ENCODE measurements around the gene TMEM150B.

The TMEM150B gene

DNA sequence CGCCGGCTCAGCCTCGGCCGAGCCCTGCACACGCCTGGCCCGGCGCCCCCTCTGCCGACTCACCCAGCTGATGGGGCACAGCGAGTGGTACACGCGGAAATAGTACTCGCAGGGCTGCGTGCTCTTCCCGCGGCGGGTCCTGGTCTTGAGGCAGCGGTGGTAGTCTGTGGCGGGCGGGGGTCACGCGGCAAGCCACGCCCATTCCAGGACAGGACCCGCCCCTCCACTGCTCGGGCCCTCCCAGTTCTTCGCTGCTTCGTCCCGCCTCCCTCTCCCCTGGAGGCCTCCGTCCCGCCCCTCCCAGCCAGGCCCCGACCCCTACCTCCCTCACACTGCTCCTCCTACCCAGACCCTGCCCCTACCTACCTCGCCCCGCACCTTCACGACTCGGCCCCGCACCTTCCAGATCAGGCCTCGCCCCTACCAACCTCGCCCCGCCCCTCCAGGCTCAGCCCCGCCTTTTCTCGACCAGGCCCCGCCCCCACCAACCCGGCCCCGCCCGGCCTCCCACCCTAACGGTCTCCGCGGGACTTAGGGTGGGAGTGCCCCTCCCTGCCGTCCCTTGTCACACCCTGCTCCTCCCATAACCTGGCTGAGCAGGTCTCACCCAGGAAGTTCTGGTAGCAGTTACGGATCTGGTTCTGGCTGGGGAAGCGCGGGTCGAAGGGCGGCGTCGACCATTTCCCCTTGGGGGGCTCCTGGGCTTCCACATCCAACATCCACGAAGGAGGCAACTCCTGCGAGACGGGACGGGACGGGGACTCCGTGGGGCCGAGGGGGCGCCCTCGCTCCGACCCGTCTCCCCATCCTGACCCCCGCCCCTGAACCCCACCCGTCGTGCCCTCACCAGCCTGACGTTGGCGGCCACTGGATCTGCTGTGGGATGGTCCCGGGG is 28.9 kb upstream of the TMEM150B start:
- H3K9ac ChIP-seq (ENCODE audit: low read depth, low read length, poor library complexity): peak overlapping the region; percentile 92
- DNase-seq (ENCODE audit: low spot score): no peak
- peak overlapping the region; percentile 90 for H2AFZ ChIP-seq (ENCODE audit: low read length)
- peaks cover 7 to 65% (median 56%) of the 10 kb centered on the region in 3 experiments for H3K27me3 ChIP-seq (ENCODE audit: control insufficient read depth in 3 of 3, insufficient read depth in 3 of 3, low read depth in 1 of 3, low read length in 3 of 3)
- H2BK12ac ChIP-seq (ENCODE audit: low read length): no peak overlapping the region
- H2AK5ac ChIP-seq (ENCODE audit: low read depth, low read length): peak overlapping the region; percentile 89
- H3K4ac ChIP-seq (ENCODE audit: low read length): no peak overlapping the region
- H3K4me2 ChIP-seq (ENCODE audit: insufficient read depth, low read length, poor library complexity, severe bottlenecking): peak overlapping the region; percentile 80
- peak overlapping the region; percentile 35 for H2BK5ac ChIP-seq (ENCODE audit: low read length)
- H4K91ac ChIP-seq (ENCODE audit: low read depth, low read length, poor library complexity): no peak overlapping the region
- no peak overlapping the region for H3K27ac ChIP-seq (replicated peaks; ENCODE audit: low read length)
- H2BK15ac ChIP-seq (ENCODE audit: low read length): peak overlapping the region; percentile 84
- peak overlapping the region; percentile 44 for H3K14ac ChIP-seq (ENCODE audit: low read length)
- H4K8ac ChIP-seq (ENCODE audit: low read depth, low read length): no peak overlapping the region
- H3K23ac ChIP-seq (ENCODE audit: low read depth, low read length, poor library complexity): peak overlapping the region; percentile 75
- peak overlapping the region; percentile 44 to 81 for H3K4me3 ChIP-seq (ENCODE audit: low read length in 2 of 2)
- H3K18ac ChIP-seq (ENCODE audit: low read length): peak overlapping the region; percentile 96
- H3K9me3 ChIP-seq (replicated peaks in 1 of 2; ENCODE audit: control insufficient read depth in 2 of 2, insufficient read depth in 1 of 2, low read depth in 1 of 2, low read length in 2 of 2): no peaks in the 10 kb centered on the region
- no peak overlapping the region for H2BK120ac ChIP-seq (ENCODE audit: low read depth, low read length)
- no peaks in the 10 kb centered on the region for H3K79me1 ChIP-seq (ENCODE audit: low read depth, low read length)
- no CpG with 5 or more reads among the region's 72 CpGs for WGBS, 2 donors (ENCODE audit: extremely low coverage in 2 of 2, insufficient read length in 2 of 2, insufficient replicate concordance in 1 of 2)
- peaks cover 7 to 12% of the 10 kb centered on the region in 2 donors for H3K4me1 ChIP-seq (ENCODE audit: control insufficient read depth in 2 of 2, insufficient read depth in 1 of 2, low read depth in 1 of 2, low read length in 2 of 2)
- no peaks in the 10 kb centered on the region for H3K36me3 ChIP-seq (replicated peaks in 1 of 2; ENCODE audit: control insufficient read depth in 2 of 2, insufficient read depth in 2 of 2, low read length in 2 of 2)

DNA sequence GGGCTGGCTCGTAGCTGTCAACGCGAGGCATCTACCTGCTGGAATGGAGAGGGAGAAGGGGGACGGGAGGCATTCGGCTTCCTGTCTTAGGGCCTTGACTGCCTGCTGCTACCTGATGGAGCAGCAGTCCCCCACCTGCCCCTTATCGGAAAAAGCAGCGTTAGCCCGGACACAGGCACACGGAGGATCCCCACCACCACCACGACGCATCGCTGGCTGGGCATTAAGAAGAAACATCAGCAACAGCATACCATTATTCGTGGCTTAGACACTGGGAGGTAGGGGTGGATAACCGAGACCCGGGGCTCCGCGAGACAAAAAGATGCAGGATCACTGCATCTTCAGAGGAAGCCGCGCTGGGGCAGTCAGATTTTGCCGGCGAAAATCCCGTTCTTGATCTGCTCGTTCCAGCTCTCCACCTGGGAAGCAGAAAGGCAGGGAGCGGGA is 28.2 kb upstream of the TMEM150B start:
- Histone ChIP-seq H3K23ac (ENCODE audit: low read depth, low read length, poor library complexity) (peak overlapping the region; percentile 75), H3K27me3 (ENCODE audit: control insufficient read depth in 3 of 3, insufficient read depth in 3 of 3, low read depth in 1 of 3, low read length in 3 of 3) (peaks cover 7 to 59% (median 56%) of the 10 kb centered on the region in 3 experiments), H2BK5ac (ENCODE audit: low read length) (no peak overlapping the region), H3K27ac (replicated peaks; ENCODE audit: low read length) (no peak overlapping the region), H2BK15ac (ENCODE audit: low read length) (peak overlapping the region; percentile 41), H2BK120ac (ENCODE audit: low read depth, low read length) (no peak overlapping the region), H4K8ac (ENCODE audit: low read depth, low read length) (no peak overlapping the region), H3K9me3 (replicated peaks in 1 of 2; ENCODE audit: control insufficient read depth in 2 of 2, insufficient read depth in 1 of 2, low read depth in 1 of 2, low read length in 2 of 2) (no peaks in the 10 kb centered on the region), H3K4ac (ENCODE audit: low read length) (no peak overlapping the region), H3K36me3 (replicated peaks in 1 of 2; ENCODE audit: control insufficient read depth in 2 of 2, insufficient read depth in 2 of 2, low read length in 2 of 2) (peaks cover 0 to 4% of the 10 kb centered on the region in 2 donors), H3K4me3 (ENCODE audit: low read length in 2 of 2) (peak overlapping the region; percentile 44 to 81), H4K91ac (ENCODE audit: low read depth, low read length, poor library complexity) (no peak overlapping the region), H3K14ac (ENCODE audit: low read length) (no peak overlapping the region), H2BK12ac (ENCODE audit: low read length) (no peak overlapping the region), H2AFZ (ENCODE audit: low read length) (peak overlapping the region; percentile 90), H3K4me2 (ENCODE audit: insufficient read depth, low read length, poor library complexity, severe bottlenecking) (peak overlapping the region; percentile 80), H3K9ac (ENCODE audit: low read depth, low read length, poor library complexity) (peak overlapping the region; percentile 92), H3K18ac (ENCODE audit: low read length) (peak overlapping the region; percentile 96), H2AK5ac (ENCODE audit: low read depth, low read length) (no peak overlapping the region), H3K79me1 (ENCODE audit: low read depth, low read length) (no peaks in the 10 kb centered on the region), H3K4me1 (ENCODE audit: control insufficient read depth in 2 of 2, insufficient read depth in 1 of 2, low read depth in 1 of 2, low read length in 2 of 2) (peaks cover 11 to 16% of the 10 kb centered on the region in 2 donors)
- no CpG with 5 or more reads among the region's 24 CpGs for WGBS, 2 donors (ENCODE audit: extremely low coverage in 2 of 2, insufficient read length in 2 of 2, insufficient replicate concordance in 1 of 2)
- no peak for DNase-seq (ENCODE audit: low spot score)

DNA sequence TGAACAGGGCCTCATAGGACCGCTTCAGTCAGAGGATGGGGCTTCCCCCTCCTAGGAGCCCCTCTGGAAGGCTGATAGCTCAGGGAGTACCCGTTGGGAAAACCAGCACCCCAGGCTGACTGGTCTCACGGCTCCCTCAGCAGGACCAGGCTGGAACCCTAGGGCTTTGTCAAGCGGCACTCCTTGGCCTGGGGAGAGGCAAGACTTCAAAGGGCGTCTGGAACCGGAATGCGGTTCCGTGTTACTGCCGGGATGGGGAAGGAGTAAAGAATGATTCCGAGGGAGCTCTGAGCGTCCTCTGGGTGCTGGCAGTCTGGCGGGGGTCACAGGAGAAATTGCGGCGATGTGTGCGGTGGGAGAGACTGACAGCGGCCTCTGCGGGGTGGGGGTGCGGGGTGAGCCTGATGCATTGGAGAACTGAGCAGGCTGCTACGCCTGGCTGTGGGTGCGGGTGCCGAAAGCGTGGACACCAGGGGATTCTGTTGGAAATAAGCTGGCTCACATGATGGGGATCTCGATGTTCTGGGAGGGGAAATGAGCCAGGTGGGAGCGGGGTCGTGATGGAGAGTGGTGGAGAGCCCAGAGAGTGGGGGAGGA is 27.5 kb upstream of the TMEM150B start:
- H3K4me2 ChIP-seq (ENCODE audit: insufficient read depth, low read length, poor library complexity, severe bottlenecking): no peak overlapping the region
- H2BK120ac ChIP-seq (ENCODE audit: low read depth, low read length): no peak overlapping the region
- no peaks in the 10 kb centered on the region for H3K79me1 ChIP-seq (ENCODE audit: low read depth, low read length)
- peaks cover 7 to 59% (median 56%) of the 10 kb centered on the region in 3 experiments for H3K27me3 ChIP-seq (ENCODE audit: control insufficient read depth in 3 of 3, insufficient read depth in 3 of 3, low read depth in 1 of 3, low read length in 3 of 3)
- DNase-seq (ENCODE audit: low spot score): no peak
- H4K8ac ChIP-seq (ENCODE audit: low read depth, low read length): no peak overlapping the region
- no peak overlapping the region for H3K4ac ChIP-seq (ENCODE audit: low read length)
- peaks cover 0 to 2% of the 10 kb centered on the region in 2 donors for H3K9me3 ChIP-seq (replicated peaks in 1 of 2; ENCODE audit: control insufficient read depth in 2 of 2, insufficient read depth in 1 of 2, low read depth in 1 of 2, low read length in 2 of 2)
- H3K23ac ChIP-seq (ENCODE audit: low read depth, low read length, poor library complexity): no peak overlapping the region
- peak overlapping the region; percentile 36 for H2AK5ac ChIP-seq (ENCODE audit: low read depth, low read length)
- H3K4me3 ChIP-seq (ENCODE audit: low read length in 2 of 2): no peak overlapping the region
- WGBS, 2 donors (ENCODE audit: extremely low coverage in 2 of 2, insufficient read length in 2 of 2, insufficient replicate concordance in 1 of 2): no CpG with 5 or more reads among the region's 25 CpGs
- H2BK15ac ChIP-seq (ENCODE audit: low read length): peak overlapping the region; percentile 17
- no peak overlapping the region for H3K9ac ChIP-seq (ENCODE audit: low read depth, low read length, poor library complexity)
- peaks cover 2 to 6% of the 10 kb centered on the region in 2 donors for H3K36me3 ChIP-seq (replicated peaks in 1 of 2; ENCODE audit: control insufficient read depth in 2 of 2, insufficient read depth in 2 of 2, low read length in 2 of 2)
- H2AFZ ChIP-seq (ENCODE audit: low read length): no peak overlapping the region
- no peak overlapping the region for H2BK12ac ChIP-seq (ENCODE audit: low read length)
- H3K27ac ChIP-seq (replicated peaks; ENCODE audit: low read length): no peak overlapping the region
- H4K91ac ChIP-seq (ENCODE audit: low read depth, low read length, poor library complexity): no peak overlapping the region
- peaks cover 18 to 24% of the 10 kb centered on the region in 2 donors for H3K4me1 ChIP-seq (ENCODE audit: control insufficient read depth in 2 of 2, insufficient read depth in 1 of 2, low read depth in 1 of 2, low read length in 2 of 2)
- no peak overlapping the region for H3K14ac ChIP-seq (ENCODE audit: low read length)
- H3K18ac ChIP-seq (ENCODE audit: low read length): no peak overlapping the region
- no peak overlapping the region for H2BK5ac ChIP-seq (ENCODE audit: low read length)

DNA sequence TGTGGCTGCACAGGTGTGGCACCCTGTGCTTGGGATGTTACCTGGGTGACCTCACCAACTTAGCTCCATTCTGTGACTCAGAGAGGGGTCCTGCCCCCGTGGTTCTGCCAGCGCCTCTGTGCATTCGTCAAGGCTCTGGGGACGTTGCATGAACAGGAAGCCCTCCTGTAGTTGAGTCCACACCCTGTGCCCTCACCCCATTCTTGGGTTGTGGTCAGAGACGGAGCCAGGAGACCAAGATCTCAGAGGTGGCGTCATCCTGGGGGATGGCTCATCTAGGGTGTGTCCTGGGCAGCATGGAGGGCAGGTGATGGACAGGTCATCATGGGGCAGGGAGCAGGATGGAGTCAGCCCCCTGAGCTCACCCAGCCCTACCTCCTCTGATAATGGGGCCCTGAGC is 26.9 kb upstream of the TMEM150B start:
- Histone ChIP-seq H3K36me3 (replicated peaks in 1 of 2; ENCODE audit: control insufficient read depth in 2 of 2, insufficient read depth in 2 of 2, low read length in 2 of 2) (peaks cover 3 to 12% of the 10 kb centered on the region in 2 donors), H3K18ac (ENCODE audit: low read length) (peak overlapping the region; percentile 67), H4K91ac (ENCODE audit: low read depth, low read length, poor library complexity) (no peak overlapping the region), H2BK120ac (ENCODE audit: low read depth, low read length) (no peak overlapping the region), H2BK12ac (ENCODE audit: low read length) (no peak overlapping the region), H3K27ac (replicated peaks; ENCODE audit: low read length) (no peak overlapping the region), H3K27me3 (ENCODE audit: control insufficient read depth in 3 of 3, insufficient read depth in 3 of 3, low read depth in 1 of 3, low read length in 3 of 3) (peaks cover 7 to 53% (median 52%) of the 10 kb centered on the region in 3 experiments), H2BK5ac (ENCODE audit: low read length) (no peak overlapping the region), H3K9me3 (replicated peaks in 1 of 2; ENCODE audit: control insufficient read depth in 2 of 2, insufficient read depth in 1 of 2, low read depth in 1 of 2, low read length in 2 of 2) (peaks cover 0 to 2% of the 10 kb centered on the region in 2 donors), H3K4me3 (ENCODE audit: low read length in 2 of 2) (no peak overlapping the region), H2AFZ (ENCODE audit: low read length) (no peak overlapping the region), H3K4me1 (ENCODE audit: control insufficient read depth in 2 of 2, insufficient read depth in 1 of 2, low read depth in 1 of 2, low read length in 2 of 2) (peaks cover 19 to 24% of the 10 kb centered on the region in 2 donors), H3K14ac (ENCODE audit: low read length) (no peak overlapping the region), H3K23ac (ENCODE audit: low read depth, low read length, poor library complexity) (peak overlapping the region; percentile 50), H2BK15ac (ENCODE audit: low read length) (no peak overlapping the region), H3K4me2 (ENCODE audit: insufficient read depth, low read length, poor library complexity, severe bottlenecking) (no peak overlapping the region), H3K9ac (ENCODE audit: low read depth, low read length, poor library complexity) (peak overlapping the region; percentile 60), H3K79me1 (ENCODE audit: low read depth, low read length) (no peaks in the 10 kb centered on the region), H4K8ac (ENCODE audit: low read depth, low read length) (no peak overlapping the region), H3K4ac (ENCODE audit: low read length) (no peak overlapping the region), H2AK5ac (ENCODE audit: low read depth, low read length) (peak overlapping the region; percentile 27)
- DNase-seq (ENCODE audit: low spot score): no peak
- no CpG with 5 or more reads among the region's 6 CpGs for WGBS, 2 donors (ENCODE audit: extremely low coverage in 2 of 2, insufficient read length in 2 of 2, insufficient replicate concordance in 1 of 2)
